SU-DHL-6 (cell line): ENCODE data around the gene CALM3.

Experiments used
- H2AFZ ChIP-seq: fragments of 200-600 bp; sonication (generic); 2 replicates; pipeline ENCODE4 v1.6.1; 2014; ENCODE audit warnings: low read depth, mild to moderate bottlenecking, moderate library complexity, mixed read lengths, antibody characterized with exemption, low read length; ENCODE audit not compliant: severe bottlenecking
- H3F3A ChIP-seq: fragments of 200-600 bp; shearing (Covaris generic); 2 replicates; pipeline ENCODE4 v1.6.0; 2016; ENCODE audit warnings: antibody characterized with exemption, mild to moderate bottlenecking; ENCODE audit not compliant: insufficient read depth
- H3K27ac ChIP-seq: fragments of 200-600 bp; sonication (generic); 2 replicates; pipeline ENCODE4 v1.5.1; 2016; ENCODE audit warnings: low read depth, mild to moderate bottlenecking, low read length, moderate library complexity, mixed read lengths
- H3K27me3 ChIP-seq: fragments of 200-600 bp; sonication (generic), shearing (Covaris generic); 2 replicates; pipeline ENCODE4 v1.6.0; 2014; ENCODE audit warnings: mild to moderate bottlenecking, low read length
- H3K36me3 ChIP-seq: fragments of 200-600 bp; sonication (generic); 2 replicates; pipeline ENCODE4 v1.6.1; 2014; ENCODE audit warnings: mild to moderate bottlenecking, low read length, mixed read lengths
- H3K4me2 ChIP-seq: fragments of 300-600, 200-600 bp; shearing (Covaris generic), sonication (generic); 2 replicates; pipeline ENCODE4 v1.6.0; 2014; ENCODE audit warnings: low read length, low read depth, mild to moderate bottlenecking; ENCODE audit not compliant: poor library complexity, severe bottlenecking
- H3K4me3 ChIP-seq: fragments of 200-600 bp; sonication (generic); 2 replicates; pipeline ENCODE4 v1.5.1; 2014; ENCODE audit warnings: antibody characterized with exemption, low read length, mild to moderate bottlenecking, mixed read lengths; ENCODE audit not compliant: insufficient read depth, poor library complexity, severe bottlenecking
- H3K79me2 ChIP-seq: fragments of 200-600 bp; sonication (generic); 2 replicates; pipeline ENCODE4 v1.6.1; 2014; ENCODE audit warnings: mild to moderate bottlenecking, low read length, moderate library complexity; ENCODE audit not compliant: insufficient read depth
- H3K9ac ChIP-seq: fragments of 200-600 bp; sonication (generic); 2 replicates; pipeline ENCODE4 v1.7.0; 2014; ENCODE audit warnings: mild to moderate bottlenecking, low read length
- H3K9me2 ChIP-seq: fragments of 200-600 bp; sonication (generic); replicated peaks from 2 replicates; pipeline ENCODE4 v1.6.1; 2014; ENCODE audit warnings: low read length; ENCODE audit not compliant: insufficient read depth
- H3K9me3 ChIP-seq: fragments of 200-600 bp; sonication (generic); 2 replicates; pipeline ENCODE4 v1.6.1; 2014; ENCODE audit warnings: low read length, mixed read lengths; ENCODE audit not compliant: insufficient read depth
- H4K20me1 ChIP-seq: fragments of 200-600 bp; sonication (generic); 2 replicates; pipeline ENCODE4 v1.6.1; 2014; ENCODE audit warnings: low read depth, mild to moderate bottlenecking, antibody characterized with exemption, low read length, moderate library complexity, mixed read lengths
- CTCF ChIP-seq: fragments of 200-600 bp; sonication (generic); IDR thresholded peaks from one replicate; pipeline ENCODE4 v1.5.1; 2017; ENCODE audit warnings: antibody characterized with exemption, mild to moderate bottlenecking, low read length, moderate library complexity; ENCODE audit not compliant: insufficient read depth, poor library complexity, severe bottlenecking
- EZH2phosphoT487 ChIP-seq: fragments of 200-600 bp; sonication (generic), shearing (Covaris generic); conservative IDR thresholded peaks from 2 replicates; pipeline ENCODE4 v1.6.1; 2018; ENCODE audit warnings: mild to moderate bottlenecking, antibody characterized with exemption, low read length, moderate library complexity, mixed read lengths

Gene CALM3

GRCh38 chr19:46574533-46574932, 26.6 kb upstream of the CALM3 start:
- H3K27ac ChIP-seq: no peak overlapping the region
- no peaks in the 10 kb centered on the region for H4K20me1 ChIP-seq
- no peaks in the 10 kb centered on the region for H3K79me2 ChIP-seq
- no peaks in the 10 kb centered on the region for H3K9me3 ChIP-seq
- H3K9me2 ChIP-seq: no peaks in the 10 kb centered on the region
- no peak overlapping the region for H2AFZ ChIP-seq
- H3K4me3 ChIP-seq: no peak overlapping the region
- TF ChIP-seq EZH2phosphoT487 (no peak), CTCF (no peak)
- no peaks in the 10 kb centered on the region; the same call in 1 of the 2 replicates for H3K27me3 ChIP-seq
- H3F3A ChIP-seq: no peaks in the 10 kb centered on the region; the same call in 1 of the 2 replicates
- no peak overlapping the region for H3K4me2 ChIP-seq
- H3K9ac ChIP-seq: no peak overlapping the region
- no peaks in the 10 kb centered on the region for H3K36me3 ChIP-seq

- H3K4me3 ChIP-seq: no peak overlapping the region
- no peak overlapping the region for H3K27ac ChIP-seq
- no peaks in the 10 kb centered on the region for H4K20me1 ChIP-seq
- no peaks in the 10 kb centered on the region; the same call in 1 of the 2 replicates for H3F3A ChIP-seq
- H2AFZ ChIP-seq: no peak overlapping the region
- no peaks in the 10 kb centered on the region for H3K36me3 ChIP-seq
- no peaks in the 10 kb centered on the region for H3K27me3 ChIP-seq
- no peaks in the 10 kb centered on the region for H3K9me3 ChIP-seq
- H3K79me2 ChIP-seq: no peaks in the 10 kb centered on the region
- TF ChIP-seq EZH2phosphoT487: no peak
- no peak for TF ChIP-seq CTCF
- no peaks in the 10 kb centered on the region for H3K9me2 ChIP-seq
- H3K4me2 ChIP-seq: no peak overlapping the region
- no peak overlapping the region for H3K9ac ChIP-seq
Measured at GRCh38 chr19:46578450-46578849, 22.7 kb upstream of the CALM3 start.

GRCh38 chr19:46579361-46579879, 21.7 kb upstream of the CALM3 start:
- Histone ChIP-seq H3K9me3 (no peaks in the 10 kb centered on the region), H3K4me2 (no peak overlapping the region), H3K27ac (no peak overlapping the region), H3K79me2 (no peaks in the 10 kb centered on the region), H3K36me3 (no peaks in the 10 kb centered on the region), H3F3A (no peaks in the 10 kb centered on the region; the same call in 1 of the 2 replicates), H3K9ac (no peak overlapping the region), H2AFZ (no peak overlapping the region), H3K27me3 (no peaks in the 10 kb centered on the region), H3K4me3 (no peak overlapping the region), H4K20me1 (no peaks in the 10 kb centered on the region), H3K9me2 (no peaks in the 10 kb centered on the region)
- TF ChIP-seq EZH2phosphoT487 (no peak), CTCF (peak; percentile 35)

DNA sequence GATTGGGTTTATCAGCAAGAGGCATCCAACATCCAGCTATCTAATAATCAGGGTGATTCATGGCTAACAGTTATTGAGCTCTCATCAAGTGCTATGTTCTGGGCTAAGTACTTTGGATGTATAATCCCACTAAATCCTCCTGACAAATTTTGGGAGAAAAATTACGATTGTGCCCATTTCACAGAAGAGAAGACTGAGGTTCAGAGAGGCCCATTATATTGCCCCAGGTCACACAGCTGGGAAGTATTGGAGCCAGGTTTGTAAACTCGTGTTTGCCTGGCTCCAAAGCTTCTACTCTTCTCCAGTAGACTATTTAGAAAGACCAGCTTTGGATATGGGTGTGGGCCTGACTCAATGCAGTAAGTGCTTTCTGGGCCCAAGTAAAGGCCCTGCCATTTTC, 20.9 kb upstream of the CALM3 start:
- no peak for TF ChIP-seq EZH2phosphoT487
- TF ChIP-seq CTCF: no peak
- H3K9me3 ChIP-seq: no peaks in the 10 kb centered on the region
- no peaks in the 10 kb centered on the region for H3K36me3 ChIP-seq
- no peaks in the 10 kb centered on the region for H3K79me2 ChIP-seq
- H3K9ac ChIP-seq: no peak overlapping the region
- no peak overlapping the region for H2AFZ ChIP-seq
- no peak overlapping the region for H3K4me2 ChIP-seq
- H4K20me1 ChIP-seq: no peaks in the 10 kb centered on the region
- H3K9me2 ChIP-seq: no peaks in the 10 kb centered on the region
- no peaks in the 10 kb centered on the region; the same call in 1 of the 2 replicates for H3F3A ChIP-seq
- H3K27me3 ChIP-seq: no peaks in the 10 kb centered on the region
- H3K4me3 ChIP-seq: no peak overlapping the region
- H3K27ac ChIP-seq: no peak overlapping the region
